GM19023 (cell line): ENCODE measurements around the gene C1QTNF6.

Experiments
- ATAC-seq: cut with Tn5 transposase; IDR thresholded peaks from one replicate; pipeline ENCODE4 v1.9.1; 2021; ENCODE audit warnings: mild to moderate bottlenecking, moderate library complexity; ENCODE audit not compliant: unreplicated experiment

The C1QTNF6 gene

DNA sequence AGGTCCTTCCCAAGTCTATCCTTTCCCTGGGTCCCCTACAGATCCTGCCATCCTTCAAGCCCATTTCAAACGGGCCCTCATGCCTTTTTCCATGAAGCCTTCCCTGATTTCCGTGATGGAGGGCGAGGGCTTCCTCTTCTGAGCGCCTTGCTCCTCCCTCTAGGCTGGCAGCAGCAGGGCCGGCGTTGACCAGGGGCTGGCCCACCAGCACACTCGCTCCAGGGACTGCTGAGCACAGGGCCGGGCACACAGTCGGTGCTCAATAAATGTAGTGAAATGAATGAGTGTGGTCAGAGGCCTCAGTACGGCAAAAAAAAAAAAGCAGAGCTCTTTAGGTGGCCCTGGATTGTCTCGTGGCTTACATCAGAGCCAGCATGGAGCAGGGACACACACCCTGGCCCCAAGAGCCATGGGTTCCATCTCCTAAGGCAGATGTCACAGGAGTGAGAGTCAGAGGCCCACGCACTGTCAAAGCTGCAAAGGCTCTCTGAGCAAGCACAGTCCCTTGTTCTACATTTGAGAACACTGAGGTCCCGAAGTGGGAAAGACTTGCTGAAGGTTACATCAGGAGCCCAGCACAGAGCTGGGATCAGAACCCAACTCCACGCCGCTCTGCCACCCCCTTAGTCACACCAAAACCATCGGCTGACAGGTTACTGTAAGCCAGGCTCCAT lies 41.4 kb downstream of the C1QTNF6 start:
- no peak for ATAC-seq

GRCh38 chr22:37146051-37146385 lies 42.0 kb downstream of the C1QTNF6 start:
- no peak for ATAC-seq

GRCh38 chr22:37145180-37146050 lies 42.6 kb downstream of the C1QTNF6 start:
- no peak for ATAC-seq

DNA sequence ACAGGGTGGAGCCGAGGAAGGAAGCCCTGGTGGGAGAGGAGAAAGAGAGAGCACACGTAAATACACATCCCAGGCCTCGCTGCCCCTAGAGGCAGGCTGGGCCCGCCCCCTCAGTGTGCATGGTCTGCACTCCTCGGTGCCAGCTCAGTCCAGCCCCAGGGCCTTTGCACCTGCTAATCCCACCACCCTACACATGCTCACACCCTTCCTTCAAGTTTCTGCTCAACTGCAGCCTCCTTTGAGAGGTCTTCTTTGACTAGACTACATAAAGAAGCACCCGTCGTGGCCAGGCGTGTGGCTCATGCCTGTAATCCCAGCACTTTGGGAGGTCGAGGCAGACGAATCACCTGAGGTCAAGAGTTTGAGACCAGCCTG lies 43.9 kb downstream of the C1QTNF6 start:
- no peak for ATAC-seq

DNA sequence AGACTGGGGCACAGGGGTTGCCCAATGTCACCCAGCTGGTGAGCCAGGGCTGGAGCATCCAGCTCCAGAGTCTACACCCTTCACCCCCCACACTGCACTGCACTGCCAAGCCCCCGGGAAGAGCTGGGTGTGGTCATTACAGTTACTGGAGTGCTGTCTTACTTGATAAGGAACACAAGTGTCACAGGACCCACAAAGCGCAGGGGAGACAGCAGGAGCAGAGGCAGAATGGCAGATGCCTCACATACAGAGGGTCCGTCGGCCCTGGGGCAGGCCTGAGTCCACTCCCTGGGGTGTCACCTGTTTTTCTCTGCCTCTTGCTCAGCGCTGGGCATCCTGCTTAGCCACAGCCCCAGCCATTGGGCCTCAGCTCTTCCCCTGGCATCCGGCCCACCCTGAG lies 46.1 kb downstream of the C1QTNF6 start:
- no peak for ATAC-seq

- no peak for ATAC-seq
Measured at GRCh38 chr22:37141476-37141875, 46.6 kb downstream of the C1QTNF6 start.

- ATAC-seq, result no peak
Measured at GRCh38 chr22:37140686-37141323, 47.2 kb downstream of the C1QTNF6 start.

DNA sequence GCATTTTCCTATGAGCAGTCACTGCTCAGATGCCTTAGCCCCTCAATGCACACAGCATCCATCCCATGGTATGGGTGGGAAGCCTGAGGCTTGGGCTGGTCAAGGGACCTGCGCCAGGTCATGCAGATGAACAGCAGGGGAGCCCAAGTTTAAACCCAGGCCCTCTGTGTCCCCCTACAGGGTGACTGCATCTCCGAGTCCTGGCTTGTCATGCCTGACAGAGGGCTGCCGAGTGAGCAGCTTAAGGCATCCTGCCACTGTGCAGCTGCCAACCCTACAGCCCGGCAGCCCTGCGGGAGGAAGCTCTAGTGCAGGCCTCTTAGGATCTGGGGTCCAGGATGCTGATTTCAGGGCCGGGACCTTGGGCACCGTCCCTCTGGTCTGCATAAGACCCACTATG lies 48.3 kb downstream of the C1QTNF6 start:
- no peak for ATAC-seq

- no peak for ATAC-seq
Measured at GRCh38 chr22:37138849-37139561, 49.0 kb downstream of the C1QTNF6 start.

DNA sequence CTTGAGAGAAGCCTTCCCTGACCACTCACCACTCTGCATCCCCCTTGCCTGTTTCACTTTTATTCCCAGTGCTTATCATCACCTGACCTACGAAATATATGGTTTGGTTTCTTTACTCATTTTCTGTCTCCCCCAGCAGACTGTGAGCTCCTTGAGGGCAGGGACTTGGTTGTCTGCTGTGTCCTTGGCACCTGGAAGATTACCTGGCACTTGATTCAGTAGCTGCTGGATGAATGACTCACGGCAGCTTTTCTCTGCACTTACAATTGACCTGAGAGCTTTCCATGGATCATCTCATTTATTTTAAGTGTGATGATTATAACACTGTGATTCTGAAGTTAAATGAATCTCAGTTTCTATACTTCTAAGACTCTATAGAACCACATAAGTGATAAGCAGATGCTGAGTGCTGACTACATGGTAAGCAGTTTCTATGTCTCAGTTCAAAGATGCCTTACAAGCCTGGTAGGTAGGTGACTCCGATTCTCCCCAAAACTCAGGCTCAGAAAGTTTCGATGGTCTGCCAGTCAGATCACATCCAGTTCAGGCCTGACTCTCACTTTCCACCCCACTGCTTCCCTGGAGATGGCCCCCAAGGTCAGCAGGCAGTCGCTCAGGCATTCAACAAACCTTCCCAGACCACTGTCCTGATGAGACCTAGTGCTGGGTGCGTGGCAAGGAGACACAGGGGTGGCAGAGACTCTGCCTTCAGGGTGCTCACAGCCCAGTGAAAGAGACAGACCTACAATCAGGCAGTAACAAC lies 50.0 kb downstream of the C1QTNF6 start:
- ATAC-seq, result no peak

GRCh38 chr22:37137131-37137530 lies 50.9 kb downstream of the C1QTNF6 start:
- no peak for ATAC-seq

- no peak for ATAC-seq
Measured at GRCh38 chr22:37135023-37135422, 53.0 kb downstream of the C1QTNF6 start.

DNA sequence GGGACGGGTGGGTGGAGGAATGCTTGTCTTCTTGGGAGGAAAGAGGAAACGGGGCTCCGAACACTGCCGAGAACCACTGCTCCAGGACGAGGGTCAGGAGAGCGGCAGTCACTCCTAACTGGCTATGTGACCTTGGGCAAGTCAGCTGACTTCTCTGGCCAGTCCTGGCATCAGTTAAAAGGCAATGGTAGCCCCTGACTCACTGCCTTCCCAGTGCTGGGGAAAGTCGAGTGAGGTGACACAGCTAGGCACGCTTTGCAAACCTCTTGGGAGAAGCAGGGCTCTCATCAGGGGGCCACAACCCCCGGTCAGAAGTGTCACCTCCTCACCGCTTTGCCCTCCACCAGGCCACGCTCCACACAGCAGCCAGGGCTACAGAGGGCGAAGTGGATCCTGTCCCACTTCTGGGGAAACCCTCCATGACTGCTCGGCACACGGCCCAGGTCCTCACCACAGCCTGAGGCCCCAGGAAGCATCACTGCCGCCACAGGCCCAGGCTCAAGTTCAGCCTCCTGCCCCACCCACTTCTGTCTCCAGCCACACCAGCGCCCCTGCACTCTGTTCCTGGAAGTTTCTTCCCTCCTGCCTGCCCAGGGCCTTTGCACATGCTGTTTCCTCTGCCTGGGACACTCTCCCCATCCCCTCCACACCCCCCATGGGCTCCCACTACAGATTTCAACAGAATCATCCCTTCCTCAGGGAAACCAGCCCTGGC lies 54.6 kb downstream of the C1QTNF6 start:
- no peak for ATAC-seq

GRCh38 chr22:37132773-37133172 lies 55.3 kb downstream of the C1QTNF6 start:
- no peak for ATAC-seq
